Measurements from ENCODE around the gene SFXN1. TPM values are rescaled to one million over a fixed set of nuclear protein-coding genes. Genes with fewer than 3 reads are reported as not detected.

Gene SFXN1
- total and polyA plus RNA-seq, 2 donors (not counting 3 experiments of a cell fraction or from before 2014, with no cell fraction given), result 61.7 to 69.3 TPM

GRCh38 chr5:175470781-175471180, 7.6 kb upstream of the SFXN1 start:
- no peak for TF ChIP-seq MAX (IDR thresholded peaks at IDR 0.05; ENCODE audit: insufficient read depth, insufficient read length)
- no peak for TF ChIP-seq JUN (IDR thresholded peaks at IDR 0.05; ENCODE audit: borderline replicate concordance, insufficient read depth, insufficient read length, low read depth)
- TF ChIP-seq EZH2 (IDR thresholded peaks at IDR 0.05; ENCODE audit: borderline replicate concordance, low read depth, low read length, severe bottlenecking), result no peak
- no peak for TF ChIP-seq POLR2AphosphoS5 (IDR thresholded peaks at IDR 0.05; ENCODE audit: insufficient read depth, low read depth, low read length)
- TF ChIP-seq CTCF (IDR thresholded peaks at IDR 0.05; ENCODE audit: extremely low read depth in 1 of 2, insufficient read depth in 1 of 2, low read depth in 1 of 2, low read length in 2 of 2), result no peak
- no peak for TF ChIP-seq MYC (IDR thresholded peaks at IDR 0.05; ENCODE audit: low read depth, low read length)
- no peak for TF ChIP-seq FOS (IDR thresholded peaks at IDR 0.05; ENCODE audit: borderline replicate concordance, insufficient read depth, low read length)
- no peak for TF ChIP-seq POLR2A (IDR thresholded peaks at IDR 0.05; ENCODE audit: low read depth, low read length)
- no peak for TF ChIP-seq GATA2 (IDR thresholded peaks at IDR 0.05; ENCODE audit: insufficient read depth, insufficient read length, low read depth, low read length)
- ChIA-PET POLR2A (no interaction called here), CTCF (no interaction called here)
- H3K9me3 ChIP-seq (replicated peaks; ENCODE audit: control insufficient read depth, insufficient read depth, low read length), result no peaks in the 10 kb centered on the region
- H3K79me2 ChIP-seq (ENCODE audit: control insufficient read depth, insufficient read depth, low read length), result no peaks in the 10 kb centered on the region
- H3K9ac ChIP-seq (replicated peaks; ENCODE audit: extremely low read depth, insufficient read depth, low read length), result no peak overlapping the region
- no peaks in the 10 kb centered on the region for H3K36me3 ChIP-seq (ENCODE audit: control insufficient read depth in 2 of 2, extremely low read depth in 1 of 2, insufficient read depth in 2 of 2, low read length in 2 of 2)
- H3K27ac ChIP-seq (ENCODE audit: insufficient read depth, low read depth, low read length), result no peak overlapping the region
- intact Hi-C loops (cut with micrococcal nuclease), result no loop called here
- no peaks in the 10 kb centered on the region for H4K20me1 ChIP-seq (replicated peaks; ENCODE audit: control insufficient read depth, extremely low read depth, insufficient read depth, low read length)
- peaks cover 0 to 4% of the 10 kb centered on the region in 2 experiments for H3K27me3 ChIP-seq (ENCODE audit: control insufficient read depth in 2 of 2, insufficient read depth in 2 of 2, low read length in 2 of 2)
- H3K9me1 ChIP-seq (replicated peaks; ENCODE audit: control insufficient read depth, extremely low read depth, insufficient read depth, low read length), result no peaks in the 10 kb centered on the region
- no TSS peak for BruUV-seq (replicated peaks)
- no peak overlapping the region for H3K4me3 ChIP-seq (replicated peaks in 1 of 3; ENCODE audit: insufficient read depth in 1 of 3, low read depth in 1 of 3, low read length in 3 of 3)
- H2AFZ ChIP-seq (ENCODE audit: low read depth, low read length), result no peak overlapping the region
- no peak for DNase-seq (ENCODE audit: low read depth, low spot score)
- dilution Hi-C loops (cut with MboI; ENCODE audit: extremely low pct_ligation_motif_present, low sequenced_read_pairs), result no loop called here
- H3K4me1 ChIP-seq (ENCODE audit: control insufficient read depth, extremely low read depth, insufficient read depth, low read length), result no peaks in the 10 kb centered on the region
- FAIRE-seq, result no peak
- H3K4me2 ChIP-seq (ENCODE audit: insufficient read depth, low read length), result no peak overlapping the region
